Fibroblast of pulmonary artery (primary cell): ENCODE results near the gene ATXN7L1.

Experiments used
- DNase-seq: peaks from one replicate; pipeline ENCODE4 v3.0.0-alpha.2; 2010; ENCODE audit warnings: low read depth
- H3K4me3 ChIP-seq: replicated peaks from 2 replicates; pipeline ENCODE4 v1.5.1; 2011; ENCODE audit warnings: low read depth, mild to moderate bottlenecking, control low read depth, low read length, moderate library complexity
- CTCF ChIP-seq: IDR thresholded peaks from 2 replicates; pipeline ENCODE4 v1.5.1; 2011; ENCODE audit warnings: mild to moderate bottlenecking, control low read depth, low read length, inconsistent platforms; ENCODE audit errors: missing control alignments

The ATXN7L1 gene

GRCh38 chr7:105779856-105780780 is 96.3 kb downstream of the ATXN7L1 start:
- DNase-seq = no peak
- TF ChIP-seq CTCF = no peak
- H3K4me3 ChIP-seq = no peak overlapping the region

GRCh38 chr7:105778956-105779355 is 97.4 kb downstream of the ATXN7L1 start:
- H3K4me3 ChIP-seq = no peak overlapping the region
- TF ChIP-seq CTCF = no peak
- DNase-seq = no peak

GRCh38 chr7:105776986-105777910 is 99.2 kb downstream of the ATXN7L1 start:
- no peak for TF ChIP-seq CTCF
- no peak overlapping the region for H3K4me3 ChIP-seq
- peak; percentile 37 for DNase-seq

GRCh38 chr7:105776068-105776790 is 100.2 kb downstream of the ATXN7L1 start:
- DNase-seq = peak; percentile 96
- TF ChIP-seq CTCF = no peak
- H3K4me3 ChIP-seq = no peak overlapping the region

- TF ChIP-seq CTCF = no peak
- no peak overlapping the region for H3K4me3 ChIP-seq
Observed at GRCh38 chr7:105775580-105775979, 100.8 kb downstream of the ATXN7L1 start.

GRCh38 chr7:105773030-105773460 is 103.4 kb downstream of the ATXN7L1 start:
- no peak overlapping the region for H3K4me3 ChIP-seq
- no peak for TF ChIP-seq CTCF
- DNase-seq = no peak

More at GRCh38 chr7:105775580-105775979, 100.8 kb downstream of the ATXN7L1 start:
- no peak for DNase-seq
